CD4-positive, alpha-beta T cell treated with Interleukin-10 for 1 hour (primary cell): ENCODE results near the gene ZNF473.
"Not testable (repeated sequence)": the region's sequence is repeated elsewhere in the genome, so short reads cannot be mapped to it uniquely, and the experiment has no call there.

ENCODE experiments used
- DNase-seq: peaks from one replicate; pipeline ENCODE4 v3.0.0-alpha.2; 2020

Gene ZNF473

DNA sequence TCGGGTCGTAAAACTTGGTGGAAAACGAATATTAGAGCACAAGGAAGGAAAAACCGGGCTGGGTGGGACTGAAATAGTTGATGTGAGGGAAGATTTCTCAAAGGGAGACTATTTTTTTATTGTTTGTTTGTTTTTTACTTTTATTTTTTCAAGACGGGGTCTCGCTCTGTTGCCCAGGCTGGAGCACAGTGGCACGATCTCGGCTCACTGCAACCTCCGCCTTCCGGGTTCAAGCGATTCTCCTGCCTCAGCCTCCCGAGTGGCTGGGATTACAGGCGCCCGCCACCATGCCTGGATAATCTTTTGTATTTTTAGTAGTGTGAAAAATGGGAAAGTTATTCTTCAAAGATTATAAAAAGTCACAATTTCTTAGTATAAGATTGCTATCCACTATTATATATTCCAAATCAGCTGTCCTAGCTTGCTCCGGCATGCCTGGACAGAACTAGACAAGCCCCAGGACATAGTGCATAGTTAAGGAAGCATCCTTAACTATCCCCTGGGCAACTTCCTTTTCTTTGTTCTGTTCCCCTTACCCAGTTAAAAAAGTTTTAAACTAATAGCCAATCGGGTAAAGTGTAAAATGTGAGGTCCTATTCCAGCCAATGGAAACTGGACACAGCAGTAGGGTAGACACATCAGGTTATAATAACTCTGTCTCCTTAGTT, 25.6 kb downstream of the ZNF473 start:
- not testable (repeated sequence) for DNase-seq

DNA sequence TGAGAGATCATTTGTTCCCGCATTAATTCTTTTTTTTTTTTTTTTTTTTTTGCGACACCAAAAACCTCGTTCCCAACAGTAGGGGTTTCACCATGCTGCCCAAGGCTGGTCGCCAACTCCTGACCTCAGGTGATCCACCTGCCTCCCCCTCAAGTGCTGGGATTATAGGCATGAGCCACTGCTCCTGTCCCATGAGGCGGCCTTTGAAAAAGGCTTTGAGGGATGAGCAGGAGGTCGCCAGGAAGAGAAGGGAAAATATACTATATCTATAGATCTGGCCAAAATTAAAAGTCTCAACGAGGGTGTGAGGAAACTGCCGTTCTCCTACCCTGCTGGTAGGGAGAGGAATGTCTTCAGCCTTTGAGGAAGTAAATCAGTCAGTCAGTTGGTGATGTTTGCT, 26.2 kb downstream of the ZNF473 start:
- no peak for DNase-seq

GRCh38 chr19:50053119-50053518, 27.3 kb downstream of the ZNF473 start:
- no peak for DNase-seq

- DNase-seq: no peak
Observed at GRCh38 chr19:50058425-50058824, 32.6 kb downstream of the ZNF473 start.

GRCh38 chr19:50059045-50059444, 33.2 kb downstream of the ZNF473 start:
- DNase-seq: no peak

GRCh38 chr19:50060107-50060506, 34.3 kb downstream of the ZNF473 start:
- DNase-seq: no peak

DNA sequence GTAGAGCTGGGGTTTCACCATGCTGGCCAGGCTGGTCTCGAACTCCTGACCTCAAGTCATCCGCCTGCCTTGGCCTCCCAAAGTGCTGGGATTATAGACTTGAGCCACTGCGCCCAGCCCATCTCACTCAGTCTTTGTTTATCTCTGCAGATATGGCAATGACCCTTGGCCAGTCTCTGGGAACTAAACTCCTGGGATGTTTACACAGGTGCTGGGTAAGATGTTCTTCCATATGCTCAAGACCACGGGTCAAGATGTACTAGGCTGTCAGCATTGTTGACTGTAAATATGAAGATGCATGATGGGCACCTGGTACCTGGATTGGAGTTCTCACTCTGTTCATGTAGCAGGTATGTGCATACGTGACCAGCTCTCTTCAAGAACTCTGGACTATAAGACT, 35.8 kb downstream of the ZNF473 start:
- DNase-seq: no peak

- DNase-seq: no peak
Observed at GRCh38 chr19:50065938-50066337, 40.1 kb downstream of the ZNF473 start.

DNA sequence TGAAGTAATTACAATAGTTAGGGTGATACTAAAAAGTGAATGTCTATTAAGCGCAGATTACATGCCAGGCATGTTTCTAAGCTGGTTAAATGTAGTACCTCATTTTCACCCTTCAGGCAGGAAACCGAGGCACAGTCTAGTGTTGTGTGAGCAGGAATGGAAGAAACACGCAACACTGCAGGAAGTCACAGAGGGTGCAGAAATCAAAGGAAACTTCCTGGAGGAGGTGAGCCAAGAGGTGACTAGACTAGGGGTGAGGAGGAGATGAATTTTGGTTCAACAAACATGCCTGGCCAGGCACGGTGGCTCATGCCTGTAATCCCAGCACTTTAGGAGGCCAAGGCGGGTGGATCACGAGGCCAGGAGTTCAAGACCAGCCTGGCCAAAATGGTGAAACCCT, 41.8 kb downstream of the ZNF473 start:
- no peak for DNase-seq

DNA sequence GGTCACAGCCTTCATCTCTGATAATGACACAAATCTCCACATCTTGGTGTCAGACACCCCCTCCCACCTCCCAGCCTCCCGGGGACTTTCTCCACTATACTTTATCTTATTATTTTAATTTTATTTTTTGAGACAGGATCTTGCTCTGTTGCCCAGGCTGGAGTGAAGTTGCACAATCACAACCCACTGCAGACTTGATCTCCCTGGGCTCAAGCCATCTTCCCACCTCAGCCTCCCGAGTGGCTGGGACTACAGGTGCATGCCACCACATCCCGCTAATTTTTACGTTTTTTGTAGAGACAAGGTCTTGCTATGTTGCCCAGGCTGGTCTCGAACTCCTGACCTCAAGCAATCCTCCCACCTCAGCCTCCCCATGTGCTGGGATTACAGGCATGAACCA, 42.6 kb downstream of the ZNF473 start:
- DNase-seq: not testable (repeated sequence)

DNA sequence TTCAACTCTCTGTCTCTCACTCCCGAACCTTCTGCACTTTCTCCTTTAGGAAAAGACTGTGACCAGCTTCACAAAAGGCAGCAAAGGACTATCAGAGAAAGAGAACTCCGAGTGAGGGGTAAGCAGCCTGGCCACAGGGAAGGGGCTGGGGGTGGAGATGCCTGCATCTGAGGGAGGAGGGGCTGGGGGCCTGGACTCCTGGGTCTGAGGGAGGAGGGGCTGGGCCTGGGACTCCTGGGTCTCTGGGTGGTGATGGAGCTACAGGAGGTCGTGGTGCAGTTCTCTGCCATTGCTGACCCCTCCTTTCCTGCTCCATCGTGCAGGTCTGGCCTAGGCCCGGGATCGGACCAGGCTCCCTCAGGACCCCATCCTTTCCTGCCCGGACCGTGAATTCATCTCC, 49.3 kb downstream of the ZNF473 start:
- DNase-seq: not testable (repeated sequence)

DNA sequence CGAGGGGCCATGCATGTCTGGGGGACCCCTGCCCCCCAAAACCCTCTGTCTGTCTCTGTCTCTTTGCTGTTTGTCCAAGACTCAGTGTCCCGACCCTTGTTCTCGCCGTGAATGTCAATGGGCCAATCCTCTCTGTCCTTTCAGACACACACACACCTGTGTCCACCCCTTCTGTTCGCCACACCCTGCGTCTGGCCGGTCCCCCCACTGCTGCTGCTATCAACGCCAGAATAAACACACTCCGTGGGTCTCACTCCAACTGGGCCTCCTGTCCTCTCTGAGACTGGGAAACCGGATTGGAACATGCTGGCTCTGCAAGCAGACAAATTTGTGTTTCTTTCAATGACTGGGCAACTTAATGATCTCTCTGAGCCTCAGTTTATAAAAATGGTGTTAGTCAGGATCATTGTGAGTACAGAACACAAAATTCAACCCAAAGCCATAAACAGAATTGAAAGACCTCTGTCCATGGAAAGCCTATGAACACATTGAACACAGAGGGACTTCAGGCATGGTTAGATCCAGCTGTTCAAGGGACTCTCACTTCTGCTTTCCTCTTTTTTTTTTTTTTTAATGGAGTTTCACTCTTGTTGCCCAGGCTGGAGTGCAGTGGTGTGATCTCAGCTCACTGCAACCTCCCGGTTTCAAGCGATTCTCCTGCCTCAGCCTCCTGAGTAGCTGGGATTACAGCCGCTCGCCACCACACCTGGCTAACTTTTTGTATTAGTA, 50.0 kb downstream of the ZNF473 start:
- DNase-seq: not testable (repeated sequence)

DNA sequence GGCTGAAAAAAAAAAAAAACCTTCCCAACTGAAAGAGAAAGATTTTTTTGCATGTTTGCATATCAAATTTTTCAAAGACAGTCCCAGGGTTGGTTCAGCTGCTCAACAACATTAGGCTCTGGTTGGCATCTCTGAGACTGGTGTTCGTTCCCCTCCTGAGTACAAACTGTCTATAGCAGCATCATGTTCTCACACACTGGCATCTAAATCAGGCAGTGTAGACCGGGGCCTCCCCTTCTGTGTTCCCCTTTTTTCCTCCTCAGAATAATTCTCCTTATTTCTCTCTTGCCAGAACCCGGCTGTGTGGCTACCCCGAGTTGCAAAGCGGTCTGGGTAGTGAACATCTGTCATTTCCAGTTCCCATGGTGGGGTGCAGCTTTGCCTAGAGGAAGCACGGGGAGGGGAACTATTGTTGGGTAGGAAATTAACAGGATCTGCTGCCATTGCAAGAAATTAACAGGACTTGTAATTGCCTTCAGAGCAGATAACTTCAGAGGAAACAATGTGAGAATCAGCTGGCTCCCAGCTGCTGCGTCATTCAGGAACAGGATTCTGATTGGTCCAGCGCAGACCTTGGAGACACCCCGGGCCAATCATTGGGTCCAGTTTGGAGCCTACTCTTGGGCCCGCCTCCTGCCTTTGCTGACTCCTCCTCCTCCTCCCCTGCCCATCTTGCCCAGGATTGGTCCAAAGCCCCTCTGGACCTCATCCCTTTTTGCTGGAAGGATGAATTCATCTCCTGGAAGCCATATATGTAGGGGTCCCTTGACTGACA, 51.0 kb downstream of the ZNF473 start:
- not testable (repeated sequence) for DNase-seq

DNA sequence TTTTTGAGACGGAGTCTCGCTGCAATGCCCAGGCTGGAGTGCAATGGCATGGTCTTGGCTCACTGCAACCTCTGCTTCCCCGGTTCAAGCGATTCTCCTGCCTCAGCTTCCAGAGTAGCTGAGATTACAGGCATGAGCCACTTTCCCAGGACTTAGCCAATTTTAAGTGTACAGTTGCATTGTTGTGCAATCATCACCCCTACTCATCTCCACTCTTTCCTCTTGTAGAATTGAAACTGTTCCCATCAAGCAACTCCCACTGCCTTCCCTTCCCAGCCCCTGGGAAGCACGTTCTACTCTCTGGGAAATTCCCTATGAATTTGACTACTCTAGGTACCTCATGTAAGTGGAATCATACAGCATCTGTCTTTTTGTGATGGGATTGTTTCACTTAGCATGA, 53.2 kb downstream of the ZNF473 start:
- DNase-seq: not testable (repeated sequence)

DNA sequence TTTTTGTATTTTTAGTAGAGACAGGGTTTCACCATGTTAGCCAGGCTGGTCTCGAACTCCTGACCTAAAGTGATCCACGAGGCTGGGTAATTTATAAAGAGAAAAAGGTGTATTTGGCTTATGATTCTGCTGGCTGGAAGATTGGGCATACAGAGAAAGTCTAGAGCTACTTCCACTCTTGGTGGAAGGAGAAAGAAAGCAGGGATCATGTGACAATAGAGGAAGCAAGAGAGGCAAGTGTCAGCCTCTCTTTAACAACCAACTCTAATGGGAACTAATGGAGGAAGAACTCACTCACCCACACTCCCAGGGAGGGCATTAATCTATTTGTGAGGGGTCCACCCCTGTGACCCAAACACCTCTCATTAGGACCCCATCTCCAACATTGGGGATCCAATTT, 58.6 kb downstream of the ZNF473 start:
- not testable (repeated sequence) for DNase-seq

GRCh38 chr19:50087153-50087552, 61.3 kb downstream of the ZNF473 start:
- not testable (repeated sequence) for DNase-seq

- DNase-seq: peak; percentile 34
Observed at GRCh38 chr19:50090706-50091105, 64.9 kb downstream of the ZNF473 start.

GRCh38 chr19:50091786-50092185, 66.0 kb downstream of the ZNF473 start:
- not testable (repeated sequence) for DNase-seq

GRCh38 chr19:50092597-50092996, 66.8 kb downstream of the ZNF473 start:
- not testable (repeated sequence) for DNase-seq

GRCh38 chr19:50097884-50098283, 72.1 kb downstream of the ZNF473 start:
- DNase-seq: not testable (repeated sequence)

- DNase-seq: not testable (repeated sequence)
Observed at GRCh38 chr19:50098892-50099291, 73.1 kb downstream of the ZNF473 start.

- not testable (repeated sequence) for DNase-seq
Observed at GRCh38 chr19:50099696-50100095, 73.9 kb downstream of the ZNF473 start.

GRCh38 chr19:50100946-50101345, 75.1 kb downstream of the ZNF473 start:
- DNase-seq: not testable (repeated sequence)
